IMR-90 (cell line): Measurements from ENCODE around the gene CADM3. TPM values are rescaled to one million over a fixed set of nuclear protein-coding genes. Genes with fewer than 3 reads are reported as not detected.

Experiments
- ATAC-seq: fragments of 200-7000 bp; cut with Tn5 transposase; 2 replicates; pipeline ENCODE4 v1.9.1; 2020; ENCODE audit warnings: low read depth, mild to moderate bottlenecking, moderate library complexity
- BruUV-seq: library from RNA; stranded (reverse); fragments of 400-500 nt; replicated peaks from 2 replicates; lab custom pipeline; 2021; lab: Mats Ljungman, UMichigan
- CTCF ChIA-PET: fragments of 300-600 bp; formaldehyde crosslinking; extraction: SDS; loops from one replicate; lab custom pipeline; 2021; ENCODE audit warnings: antibody characterized with exemption; lab: Yijun Ruan, JAX
- POLR2A ChIA-PET: fragments of 300-600 bp; sonication (Branson Sonifier 250); formaldehyde crosslinking; loops from one replicate; lab custom pipeline; 2022; ENCODE audit warnings: antibody characterized with exemption; ENCODE audit not compliant: unreplicated experiment; lab: Charles Lee
- DNase-seq: peaks from one replicate; pipeline ENCODE4 v3.0.0; 2013
- H2AFZ ChIP-seq: replicated peaks from 2 replicates; pipeline ENCODE3; 2013; ENCODE audit warnings: low read length, mild to moderate bottlenecking; ENCODE audit not compliant: poor library complexity
- H2AK5ac ChIP-seq: 2 replicates; pipeline ENCODE4 v1.6.1; 2013; ENCODE audit warnings: low read depth, low read length, inconsistent platforms
- H2AK9ac ChIP-seq: replicated peaks from 2 replicates; pipeline ENCODE3; 2013; ENCODE audit warnings: mild to moderate bottlenecking, low read depth, low read length, moderate library complexity; ENCODE audit not compliant: poor library complexity
- H2BK120ac ChIP-seq: 2 replicates; pipeline ENCODE4 v1.6.1; 2013; ENCODE audit warnings: low read depth, low read length, inconsistent platforms
- H2BK15ac ChIP-seq: 3 replicates; pipeline ENCODE4 v1.6.1; 2013; ENCODE audit warnings: low read depth, low read length, inconsistent platforms
- H2BK20ac ChIP-seq: 2 replicates; pipeline ENCODE4 v1.6.1; 2013; ENCODE audit warnings: low read depth, mild to moderate bottlenecking, inconsistent platforms, low read length, moderate library complexity
- H2BK5ac ChIP-seq: 2 replicates; pipeline ENCODE4 v1.6.1; 2013; ENCODE audit warnings: mild to moderate bottlenecking, low read depth, low read length, inconsistent platforms; ENCODE audit not compliant: poor library complexity, severe bottlenecking
- H3K14ac ChIP-seq: replicated peaks from 2 replicates; pipeline ENCODE4 v1.6.1; 2013; ENCODE audit warnings: low read depth, low read length, inconsistent platforms
- H3K18ac ChIP-seq: 2 replicates; pipeline ENCODE4 v1.6.1; 2013; ENCODE audit warnings: low read depth, low read length, control low read depth
- H3K23ac ChIP-seq: 2 replicates; pipeline ENCODE4 v1.6.1; 2013; ENCODE audit warnings: low read depth, low read length, inconsistent platforms
- H3K27ac ChIP-seq: 2 replicates; pipeline ENCODE4 v1.5.1; 2013; ENCODE audit warnings: mild to moderate bottlenecking, control low read depth, low read length; ENCODE audit not compliant: insufficient read depth
- H3K27me3 ChIP-seq: 2 replicates; pipeline ENCODE4 v1.6.1; 2013; ENCODE audit warnings: low read length; ENCODE audit not compliant: control insufficient read depth, insufficient read depth
- H3K36me3 ChIP-seq: 2 replicates; pipeline ENCODE4 v1.6.1; 2013; ENCODE audit warnings: low read length, mixed read lengths; ENCODE audit not compliant: control insufficient read depth, insufficient read depth
- H3K4ac ChIP-seq: 2 replicates; pipeline ENCODE4 v1.6.1; 2013; ENCODE audit warnings: low read depth, low read length, inconsistent platforms
- H3K4me1 ChIP-seq: 2 replicates; pipeline ENCODE4 v1.6.1; 2013; ENCODE audit warnings: low read length, mixed read lengths; ENCODE audit not compliant: control insufficient read depth, insufficient read depth
- H3K4me2 ChIP-seq: 2 replicates; pipeline ENCODE4 v1.6.1; 2013; ENCODE audit warnings: low read depth, mild to moderate bottlenecking, control low read depth, low read length, moderate library complexity
- H3K4me3 ChIP-seq: 2 replicates; pipeline ENCODE4 v1.5.1; 2013; ENCODE audit warnings: low read depth, mild to moderate bottlenecking, control low read depth, low read length, moderate library complexity; ENCODE audit not compliant: insufficient read depth
- H3K56ac ChIP-seq: 2 replicates; pipeline ENCODE4 v1.6.1; 2013; ENCODE audit warnings: low read length, inconsistent platforms; ENCODE audit not compliant: insufficient read depth; ENCODE audit errors: extremely low read depth
- H3K79me1 ChIP-seq, 2 experiments: 2 replicates each; pipeline ENCODE4 v1.6.1; 2013; ENCODE audit warnings: low read length in 2 of 2, inconsistent platforms in 1 of 2, low read depth in 1 of 2
- H3K9ac ChIP-seq: 2 replicates; pipeline ENCODE4 v1.6.1; 2013; ENCODE audit warnings: low read depth, low read length, control low read depth
- H3K9me1 ChIP-seq: 2 replicates; pipeline ENCODE4 v1.6.1; 2013; ENCODE audit warnings: low read length, inconsistent platforms; ENCODE audit not compliant: insufficient read depth
- H3K9me3 ChIP-seq: 2 replicates; pipeline ENCODE4 v1.6.1; 2013; ENCODE audit warnings: low read length; ENCODE audit not compliant: control insufficient read depth, insufficient read depth
- H4K20me1 ChIP-seq: 2 replicates; pipeline ENCODE4 v1.6.1; 2013; ENCODE audit warnings: low read length, inconsistent platforms; ENCODE audit not compliant: insufficient read depth
- H4K5ac ChIP-seq: 2 replicates; pipeline ENCODE4 v1.6.1; 2013; ENCODE audit warnings: mild to moderate bottlenecking, low read depth, low read length, control low read depth
- H4K8ac ChIP-seq, 2 experiments: 2 replicates each; pipeline ENCODE4 v1.6.1; 2013; ENCODE audit warnings: low read depth in 2 of 2, low read length in 2 of 2, control low read depth in 1 of 2, inconsistent platforms in 1 of 2
- H4K91ac ChIP-seq: 2 replicates; pipeline ENCODE4 v1.6.1; 2013; ENCODE audit warnings: low read depth, low read length, inconsistent platforms; ENCODE audit not compliant: insufficient read depth
- BHLHE40 ChIP-seq: fragments of 150-350 bp; IDR thresholded peaks from 2 replicates; pipeline ENCODE4 v1.6.1; 2016; ENCODE audit warnings: mild to moderate bottlenecking, low read depth, low read length
- CEBPB ChIP-seq: IDR thresholded peaks from 2 replicates; pipeline ENCODE4 v1.6.1; 2012; ENCODE audit warnings: low read depth, low read length, improper control_type of control experiment
- CHD1 ChIP-seq: IDR thresholded peaks from 2 replicates; pipeline ENCODE4 v1.6.1; 2012; ENCODE audit warnings: low read depth, low read length, improper control_type of control experiment
- FOS ChIP-seq: fragments of 150-350 bp; IDR thresholded peaks from 2 replicates; pipeline ENCODE4 v1.6.1; 2016; ENCODE audit warnings: low read depth, low read length
- MAFK ChIP-seq: IDR thresholded peaks from 2 replicates; pipeline ENCODE4 v1.6.1; 2012; ENCODE audit warnings: low read depth, low read length, improper control_type of control experiment
- MAZ ChIP-seq: IDR thresholded peaks from 2 replicates; pipeline ENCODE4 v1.6.1; 2012; ENCODE audit warnings: low read depth, mild to moderate bottlenecking, low read length, improper control_type of control experiment, moderate library complexity, borderline replicate concordance
- MXI1 ChIP-seq: IDR thresholded peaks from 2 replicates; pipeline ENCODE4 v1.6.1; 2012; ENCODE audit warnings: low read depth, mild to moderate bottlenecking, low read length, moderate library complexity, borderline replicate concordance
- NFE2L2 ChIP-seq: fragments of 150-350 bp; IDR thresholded peaks from 2 replicates; pipeline ENCODE4 v1.6.1; 2016; ENCODE audit warnings: low read depth, mild to moderate bottlenecking, low read length
- POLR2A ChIP-seq: IDR thresholded peaks from 2 replicates; pipeline ENCODE4 v1.6.1; 2012; ENCODE audit warnings: mild to moderate bottlenecking, low read depth, low read length
- RAD21 ChIP-seq: IDR thresholded peaks from 2 replicates; pipeline ENCODE4 v1.6.1; 2012; ENCODE audit warnings: low read length, improper control_type of control experiment
- RCOR1 ChIP-seq: IDR thresholded peaks from 2 replicates; pipeline ENCODE4 v1.6.1; 2012; ENCODE audit warnings: mild to moderate bottlenecking, low read length, improper control_type of control experiment; ENCODE audit not compliant: insufficient replicate concordance
- RFX5 ChIP-seq: IDR thresholded peaks from 2 replicates; pipeline ENCODE4 v1.8.0; 2012; ENCODE audit warnings: low read depth, mild to moderate bottlenecking, low read length, moderate library complexity
- WGBS, 2 experiments: methylation state at CpG; one replicate each; pipeline versions ENCODE4 v1.1.5 to v1.1.7; 2013; ENCODE audit warnings: missing lambda C conversion rate in 2 of 2; ENCODE audit not compliant: insufficient read length in 1 of 2; ENCODE audit errors: extremely low coverage in 2 of 2; 5-methylcytosine and 5-hydroxymethylcytosine counted together
- dilution Hi-C: fragments of 300-500 bp; cut with HindIII; formaldehyde crosslinking; loops from one replicate; pipeline ENCODE4 v1.14.3; 2018; ENCODE audit warnings: low sequenced_read_pairs; ENCODE audit not compliant: unreplicated experiment
- in situ Hi-C: fragments of 300-500 bp; cut with MboI; formaldehyde crosslinking; loops from 3 replicates; pipeline ENCODE4 v1.14.3; 2019; ENCODE audit warnings: low sequenced_read_pairs, inconsistent platforms, mixed read lengths
- intact Hi-C: fragments of 100-400 bp; cut with micrococcal nuclease; formaldehyde crosslinking; loops from 2 replicates; pipeline ENCODE4 v1.10.0; 2022
- polyA plus RNA-seq, 3 experiments: library from polyadenylated mRNA; depleted of rRNA; stranded (reverse); fragments of >200 nt; gene quantifications; 2 replicates each; pipeline ENCODE4 v1.2.3, GENCODE V29; 2012; ENCODE audit warnings: low replicate concordance in 1 of 3
- total RNA-seq: library from RNA; depleted of rRNA; stranded (reverse); fragments of >200 nt; gene quantifications from 2 replicates; pipeline ENCODE4 v1.2.3, GENCODE V29; 2012
- TF ChIP-seq, protein P1 (sequence below): conservative IDR thresholded peaks from 2 replicates; pipeline ENCODE4 v1.5.1; 2012; ENCODE audit warnings: mild to moderate bottlenecking, low read depth, low read length, improper control_type of control experiment
- TF ChIP-seq, protein P2 (sequence below): fragments of 150-350 bp; IDR thresholded peaks from 2 replicates; pipeline ENCODE4 v1.6.1; 2017; ENCODE audit warnings: mild to moderate bottlenecking, antibody characterized with exemption, low read length, low read depth

The CADM3 gene
- total and polyA plus RNA-seq, 2 of the 4 experiments (the other 2 are of a cell fraction): not detected

DNA sequence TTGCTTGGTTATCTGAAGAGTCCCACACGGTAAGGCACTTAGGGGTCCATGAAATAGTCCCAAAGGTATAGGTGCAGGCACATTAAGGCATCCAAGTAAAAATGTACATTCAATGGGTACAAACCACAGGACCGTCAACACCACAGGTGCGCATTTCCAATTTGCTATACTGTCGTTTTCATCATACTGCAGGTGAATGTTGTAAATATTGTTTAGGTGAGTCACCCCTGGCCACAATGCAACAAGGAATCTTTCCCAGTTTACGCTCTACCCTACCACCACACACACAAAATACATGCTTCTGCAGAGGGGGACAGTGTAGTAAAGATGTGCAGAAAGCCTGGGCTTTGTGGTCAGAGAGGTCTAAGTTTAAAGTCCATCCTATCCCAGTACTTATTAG, 13.7 kb downstream of the CADM3 start:
- no peak overlapping the region for H3K14ac ChIP-seq
- H2BK5ac ChIP-seq: no peak overlapping the region
- no peak overlapping the region for H3K56ac ChIP-seq
- no peaks in the 10 kb centered on the region for H3K79me1 ChIP-seq
- no peak overlapping the region for H4K91ac ChIP-seq
- H3K9me3 ChIP-seq: no peaks in the 10 kb centered on the region
- no peak overlapping the region for H2AFZ ChIP-seq
- peaks cover 7% of the 10 kb centered on the region for H3K27me3 ChIP-seq
- DNase-seq (no peak), ATAC-seq (no peak)
- H3K4me3 ChIP-seq: no peak overlapping the region
- H2AK5ac ChIP-seq: no peak overlapping the region
- H3K9me1 ChIP-seq: no peaks in the 10 kb centered on the region
- no peak overlapping the region for H2AK9ac ChIP-seq
- dilution Hi-C loops: no loop called here
- no peak overlapping the region for H4K8ac ChIP-seq
- no peak overlapping the region for H2BK15ac ChIP-seq
- intact Hi-C loops: no loop called here
- H3K9ac ChIP-seq: no peak overlapping the region
- H3K23ac ChIP-seq: no peak overlapping the region
- WGBS, 2 experiments: no CpG with 5 or more reads among the region's 5 CpGs
- H3K4me1 ChIP-seq: no peaks in the 10 kb centered on the region
- ChIA-PET POLR2A (no interaction called here), CTCF (no interaction called here)
- H3K4ac ChIP-seq: no peak overlapping the region
- no TSS peak for BruUV-seq
- no peak overlapping the region for H3K4me2 ChIP-seq
- H2BK120ac ChIP-seq: no peak overlapping the region
- in situ Hi-C loops: no loop called here
- TF ChIP-seq CEBPB: no peak
- TF ChIP-seq MAFK: no peak
- TF ChIP-seq RCOR1: no peak
- TF ChIP-seq CHD1: no peak
- TF ChIP-seq FOS: no peak
- TF ChIP-seq, protein P1, sequence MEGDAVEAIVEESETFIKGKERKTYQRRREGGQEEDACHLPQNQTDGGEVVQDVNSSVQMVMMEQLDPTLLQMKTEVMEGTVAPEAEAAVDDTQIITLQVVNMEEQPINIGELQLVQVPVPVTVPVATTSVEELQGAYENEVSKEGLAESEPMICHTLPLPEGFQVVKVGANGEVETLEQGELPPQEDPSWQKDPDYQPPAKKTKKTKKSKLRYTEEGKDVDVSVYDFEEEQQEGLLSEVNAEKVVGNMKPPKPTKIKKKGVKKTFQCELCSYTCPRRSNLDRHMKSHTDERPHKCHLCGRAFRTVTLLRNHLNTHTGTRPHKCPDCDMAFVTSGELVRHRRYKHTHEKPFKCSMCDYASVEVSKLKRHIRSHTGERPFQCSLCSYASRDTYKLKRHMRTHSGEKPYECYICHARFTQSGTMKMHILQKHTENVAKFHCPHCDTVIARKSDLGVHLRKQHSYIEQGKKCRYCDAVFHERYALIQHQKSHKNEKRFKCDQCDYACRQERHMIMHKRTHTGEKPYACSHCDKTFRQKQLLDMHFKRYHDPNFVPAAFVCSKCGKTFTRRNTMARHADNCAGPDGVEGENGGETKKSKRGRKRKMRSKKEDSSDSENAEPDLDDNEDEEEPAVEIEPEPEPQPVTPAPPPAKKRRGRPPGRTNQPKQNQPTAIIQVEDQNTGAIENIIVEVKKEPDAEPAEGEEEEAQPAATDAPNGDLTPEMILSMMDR: no peak
- no peak for TF ChIP-seq MAZ
- TF ChIP-seq MXI1: no peak
- no peak for TF ChIP-seq RFX5
- no peak for TF ChIP-seq BHLHE40
- TF ChIP-seq, protein P2, sequence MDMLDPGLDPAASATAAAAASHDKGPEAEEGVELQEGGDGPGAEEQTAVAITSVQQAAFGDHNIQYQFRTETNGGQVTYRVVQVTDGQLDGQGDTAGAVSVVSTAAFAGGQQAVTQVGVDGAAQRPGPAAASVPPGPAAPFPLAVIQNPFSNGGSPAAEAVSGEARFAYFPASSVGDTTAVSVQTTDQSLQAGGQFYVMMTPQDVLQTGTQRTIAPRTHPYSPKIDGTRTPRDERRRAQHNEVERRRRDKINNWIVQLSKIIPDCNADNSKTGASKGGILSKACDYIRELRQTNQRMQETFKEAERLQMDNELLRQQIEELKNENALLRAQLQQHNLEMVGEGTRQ: no peak
- TF ChIP-seq RAD21: no peak
- no peak for TF ChIP-seq POLR2A
- no peak for TF ChIP-seq NFE2L2
- H2BK20ac ChIP-seq: no peak overlapping the region
- no peak overlapping the region for H3K18ac ChIP-seq
- no peaks in the 10 kb centered on the region for H4K20me1 ChIP-seq
- H3K36me3 ChIP-seq: no peaks in the 10 kb centered on the region
- H4K5ac ChIP-seq: no peak overlapping the region
- no peak overlapping the region for H3K27ac ChIP-seq
